ENCODE data around the gene CROCC2. TPM values are rescaled to one million over a fixed set of nuclear protein-coding genes. Genes with fewer than 3 reads are reported as not detected.

The CROCC2 gene
- total and polyA plus RNA-seq, 2 of the 13 experiments (the other 11 are each of a cell fraction or from before 2014, with no cell fraction given): not detected

DNA sequence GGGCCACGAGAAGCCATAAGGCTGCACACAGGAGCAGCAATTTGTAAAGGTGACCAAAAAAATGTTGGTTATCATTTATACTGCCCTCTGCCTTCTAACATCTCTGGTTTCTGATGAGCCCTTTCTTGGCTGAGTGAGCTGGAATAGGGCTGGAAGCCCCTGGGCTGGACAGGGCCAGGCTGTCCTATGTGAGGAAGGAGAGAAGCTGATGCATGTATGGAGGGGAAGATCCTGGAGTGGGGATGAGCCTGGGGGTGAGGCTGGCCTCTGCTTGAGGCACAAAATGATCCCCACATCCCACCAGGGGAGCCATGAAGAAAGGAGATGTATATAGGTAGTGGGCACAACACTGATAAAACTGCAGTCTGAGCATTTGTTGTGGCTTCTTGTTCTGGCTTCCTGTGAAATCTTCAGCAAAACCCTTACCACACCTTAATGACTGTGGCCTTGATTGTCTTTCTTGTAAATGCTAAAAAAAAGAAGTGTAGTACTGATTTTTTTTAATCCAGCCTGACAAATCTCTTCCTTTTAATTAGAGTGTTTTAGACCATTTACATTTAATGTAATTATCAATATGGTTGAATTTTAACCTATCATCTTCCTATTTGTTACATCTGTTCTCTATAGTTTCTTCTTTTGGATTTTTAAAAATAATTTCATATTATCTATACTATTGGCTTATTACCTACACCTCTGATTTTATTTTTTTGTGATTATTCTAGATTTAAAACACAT is 97.9 kb downstream of the CROCC2 start (continued):
- TF ChIP-seq SCMH1 (CRISPR knock-in tag; IDR thresholded peaks at IDR 0.05; ENCODE audit: borderline replicate concordance) (no peak), ZNF17 (CRISPR knock-in tag; IDR thresholded peaks at IDR 0.05) (no peak), ARHGAP35 (CRISPR knock-in tag; IDR thresholded peaks at IDR 0.05; ENCODE audit: borderline replicate concordance) (no peak)
- TF ChIP-seq, protein P1, sequence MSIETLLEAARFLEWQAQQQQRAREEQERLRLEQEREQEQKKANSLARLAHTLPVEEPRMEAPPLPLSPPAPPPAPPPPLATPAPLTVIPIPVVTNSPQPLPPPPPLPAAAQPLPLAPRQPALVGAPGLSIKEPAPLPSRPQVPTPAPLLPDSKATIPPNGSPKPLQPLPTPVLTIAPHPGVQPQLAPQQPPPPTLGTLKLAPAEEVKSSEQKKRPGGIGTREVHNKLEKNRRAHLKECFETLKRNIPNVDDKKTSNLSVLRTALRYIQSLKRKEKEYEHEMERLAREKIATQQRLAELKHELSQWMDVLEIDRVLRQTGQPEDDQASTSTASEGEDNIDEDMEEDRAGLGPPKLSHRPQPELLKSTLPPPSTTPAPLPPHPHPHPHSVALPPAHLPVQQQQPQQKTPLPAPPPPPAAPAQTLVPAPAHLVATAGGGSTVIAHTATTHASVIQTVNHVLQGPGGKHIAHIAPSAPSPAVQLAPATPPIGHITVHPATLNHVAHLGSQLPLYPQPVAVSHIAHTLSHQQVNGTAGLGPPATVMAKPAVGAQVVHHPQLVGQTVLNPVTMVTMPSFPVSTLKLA (IDR thresholded peaks at IDR 0.05): no peak

DNA sequence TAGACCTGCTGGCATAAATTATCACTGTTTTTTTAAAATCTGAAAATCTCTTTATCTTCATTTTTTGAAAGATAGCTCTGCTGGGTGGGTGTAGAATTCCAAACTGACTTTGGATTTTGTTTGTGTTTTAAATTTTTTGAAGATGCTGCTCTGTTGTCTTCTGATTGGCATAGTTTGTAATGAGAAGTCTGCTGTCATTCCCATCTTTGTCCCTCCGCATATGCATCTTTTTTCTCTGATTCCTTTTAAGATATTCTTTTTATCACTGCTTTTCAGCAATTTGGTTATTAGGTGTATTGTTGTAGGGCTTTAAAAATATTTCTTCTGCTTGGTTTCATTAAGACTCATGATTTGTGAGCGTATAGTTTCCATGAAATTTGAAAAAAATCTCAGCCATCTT is 99.4 kb downstream of the CROCC2 start:
- no peak for FAIRE-seq
- Histone ChIP-seq H2AFZ (ENCODE audit: low read length) (no peak overlapping the region), H3K27me3 (ENCODE audit: control insufficient read depth in 1 of 2, insufficient read depth in 2 of 2, low read length in 2 of 2) (peaks cover 2 to 25% of the 10 kb centered on the region in 2 experiments; a peak in 4 of 5 replicates), H3K9me3 (ENCODE audit: low read length) (peaks cover 5% of the 10 kb centered on the region; the same call in 1 of the 2 replicates), H3K4me3 (replicated peaks in 1 of 3; ENCODE audit: insufficient read depth in 1 of 3, low read depth in 2 of 3, low read length in 3 of 3) (no peak overlapping the region), H3K79me2 (ENCODE audit: insufficient read depth, low read length) (no peaks in the 10 kb centered on the region), H3K27ac (ENCODE audit: extremely low read length, insufficient read depth, low read length) (no peak overlapping the region), H3K9ac (ENCODE audit: insufficient read depth, low read depth, low read length) (no peak overlapping the region), H3K36me3 (replicated peaks in 1 of 2; ENCODE audit: control insufficient read depth in 1 of 2, insufficient read depth in 2 of 2, low read length in 2 of 2) (no peaks in the 10 kb centered on the region), H4K20me1 (ENCODE audit: insufficient read depth, low read length) (no peaks in the 10 kb centered on the region), H3K4me2 (ENCODE audit: low read depth, low read length) (no peak overlapping the region), H3K4me1 (ENCODE audit: insufficient read depth, low read length) (peaks cover 30% of the 10 kb centered on the region)
- intact Hi-C loops (cut with micrococcal nuclease; ENCODE audit: unreplicated experiment): no loop called here
- DNase-seq (ENCODE audit: low spot score): no peak
- TF ChIP-seq ZFP37 (CRISPR knock-in tag; IDR thresholded peaks at IDR 0.05; ENCODE audit: borderline replicate concordance) (no peak), ZNF317 (CRISPR knock-in tag; IDR thresholded peaks at IDR 0.05) (peak; percentile 93), JARID2 (CRISPR knock-in tag; IDR thresholded peaks at IDR 0.05; ENCODE audit: insufficient replicate concordance) (no peak)
- TF ChIP-seq, protein P2, sequence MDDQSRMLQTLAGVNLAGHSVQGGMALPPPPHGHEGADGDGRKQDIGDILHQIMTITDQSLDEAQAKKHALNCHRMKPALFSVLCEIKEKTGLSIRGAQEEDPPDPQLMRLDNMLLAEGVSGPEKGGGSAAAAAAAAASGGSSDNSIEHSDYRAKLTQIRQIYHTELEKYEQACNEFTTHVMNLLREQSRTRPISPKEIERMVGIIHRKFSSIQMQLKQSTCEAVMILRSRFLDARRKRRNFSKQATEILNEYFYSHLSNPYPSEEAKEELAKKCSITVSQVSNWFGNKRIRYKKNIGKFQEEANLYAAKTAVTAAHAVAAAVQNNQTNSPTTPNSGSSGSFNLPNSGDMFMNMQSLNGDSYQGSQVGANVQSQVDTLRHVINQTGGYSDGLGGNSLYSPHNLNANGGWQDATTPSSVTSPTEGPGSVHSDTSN (CRISPR knock-in tag; IDR thresholded peaks at IDR 0.05; ENCODE audit: borderline replicate concordance): no peak
- BruUV-seq (replicated peaks): no TSS peak
- no peak for ATAC-seq
- CTCF ChIA-PET (ENCODE audit: low intra/inter-chr PET ratio, low total read pairs): no interaction called here
- in situ Hi-C loops (cut with HindIII; ENCODE audit: extremely low pct_ligation_motif_present, low pct_unique_long_range_greater_than_20kb): no loop called here
- POLR2A ChIA-PET: no interaction called here
- WGBS (ENCODE audit: low lambda C conversion rate): 80% methylated on average over 2 of the region's 2 CpGs

All from HepG2 (cell line).